KMS-11 (cell line): ENCODE results near the gene PRKCE.

Experiments
- H2AFZ ChIP-seq: fragments of 200-600 bp; sonication (generic); 2 replicates; pipeline ENCODE4 v1.6.1; 2016; ENCODE audit warnings: antibody characterized with exemption, mixed run types, low read depth
- H3K27ac ChIP-seq: fragments of 200-600 bp; sonication (generic); 2 replicates; pipeline ENCODE4 v1.6.1; 2016; ENCODE audit warnings: mild to moderate bottlenecking, mixed run types
- H3K27me3 ChIP-seq: fragments of 200-600 bp; sonication (generic); 2 replicates; pipeline ENCODE4 v1.6.1; 2017; ENCODE audit warnings: mild to moderate bottlenecking, low read depth, mixed run types, moderate library complexity; ENCODE audit not compliant: insufficient read depth
- H3K36me3 ChIP-seq: fragments of 200-600 bp; sonication (generic); 2 replicates; pipeline ENCODE4 v1.6.1; 2017; ENCODE audit warnings: mild to moderate bottlenecking, mixed run types; ENCODE audit not compliant: insufficient read depth
- H3K4me1 ChIP-seq: fragments of 200-600 bp; sonication (generic); 2 replicates; pipeline ENCODE4 v1.6.1; 2016; ENCODE audit warnings: mild to moderate bottlenecking, low read depth, mixed run types; ENCODE audit not compliant: poor library complexity, severe bottlenecking
- H3K4me2 ChIP-seq: fragments of 200-600 bp; sonication (generic); 2 replicates; pipeline ENCODE4 v1.7.0; 2016; ENCODE audit warnings: mild to moderate bottlenecking, mixed run types
- H3K4me3 ChIP-seq: fragments of 200-600 bp; sonication (generic); IDR thresholded peaks from 2 replicates; pipeline ENCODE4 v1.6.1; 2017; ENCODE audit warnings: low read depth, low read length, mixed read lengths; ENCODE audit not compliant: insufficient read depth
- H3K79me2 ChIP-seq: fragments of 200-600 bp; sonication (generic); 2 replicates; pipeline ENCODE4 v1.6.1; 2016; ENCODE audit warnings: low read depth, mixed run types; ENCODE audit not compliant: insufficient read depth
- H3K9ac ChIP-seq: fragments of 200-600 bp; sonication (generic); 2 replicates; pipeline ENCODE4 v1.6.1; 2016; ENCODE audit warnings: mild to moderate bottlenecking, mixed run types
- H4K20me1 ChIP-seq: fragments of 200-600 bp; sonication (generic); 2 replicates; pipeline ENCODE4 v1.6.1; 2016; ENCODE audit warnings: mild to moderate bottlenecking, mixed run types; ENCODE audit not compliant: insufficient read depth
- TF ChIP-seq, protein P1 (sequence below): fragments of 200-600 bp; sonication (generic); conservative IDR thresholded peaks from 2 replicates; pipeline ENCODE4 v1.6.1; 2017; ENCODE audit warnings: low read depth, mild to moderate bottlenecking, antibody characterized with exemption, low read length, moderate library complexity, mixed read lengths

PRKCE gene

GRCh38 chr2:45777996-45778719, 126.7 kb downstream of the PRKCE start:
- Histone ChIP-seq H3K27ac (no peak overlapping the region), H3K4me1 (no peaks in the 10 kb centered on the region), H4K20me1 (no peaks in the 10 kb centered on the region), H3K4me3 (no peak overlapping the region), H2AFZ (no peak overlapping the region), H3K36me3 (no peaks in the 10 kb centered on the region), H3K79me2 (no peaks in the 10 kb centered on the region), H3K27me3 (no peaks in the 10 kb centered on the region), H3K4me2 (no peak overlapping the region), H3K9ac (no peak overlapping the region)
- TF ChIP-seq, protein P1, sequence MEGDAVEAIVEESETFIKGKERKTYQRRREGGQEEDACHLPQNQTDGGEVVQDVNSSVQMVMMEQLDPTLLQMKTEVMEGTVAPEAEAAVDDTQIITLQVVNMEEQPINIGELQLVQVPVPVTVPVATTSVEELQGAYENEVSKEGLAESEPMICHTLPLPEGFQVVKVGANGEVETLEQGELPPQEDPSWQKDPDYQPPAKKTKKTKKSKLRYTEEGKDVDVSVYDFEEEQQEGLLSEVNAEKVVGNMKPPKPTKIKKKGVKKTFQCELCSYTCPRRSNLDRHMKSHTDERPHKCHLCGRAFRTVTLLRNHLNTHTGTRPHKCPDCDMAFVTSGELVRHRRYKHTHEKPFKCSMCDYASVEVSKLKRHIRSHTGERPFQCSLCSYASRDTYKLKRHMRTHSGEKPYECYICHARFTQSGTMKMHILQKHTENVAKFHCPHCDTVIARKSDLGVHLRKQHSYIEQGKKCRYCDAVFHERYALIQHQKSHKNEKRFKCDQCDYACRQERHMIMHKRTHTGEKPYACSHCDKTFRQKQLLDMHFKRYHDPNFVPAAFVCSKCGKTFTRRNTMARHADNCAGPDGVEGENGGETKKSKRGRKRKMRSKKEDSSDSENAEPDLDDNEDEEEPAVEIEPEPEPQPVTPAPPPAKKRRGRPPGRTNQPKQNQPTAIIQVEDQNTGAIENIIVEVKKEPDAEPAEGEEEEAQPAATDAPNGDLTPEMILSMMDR = no peak

DNA sequence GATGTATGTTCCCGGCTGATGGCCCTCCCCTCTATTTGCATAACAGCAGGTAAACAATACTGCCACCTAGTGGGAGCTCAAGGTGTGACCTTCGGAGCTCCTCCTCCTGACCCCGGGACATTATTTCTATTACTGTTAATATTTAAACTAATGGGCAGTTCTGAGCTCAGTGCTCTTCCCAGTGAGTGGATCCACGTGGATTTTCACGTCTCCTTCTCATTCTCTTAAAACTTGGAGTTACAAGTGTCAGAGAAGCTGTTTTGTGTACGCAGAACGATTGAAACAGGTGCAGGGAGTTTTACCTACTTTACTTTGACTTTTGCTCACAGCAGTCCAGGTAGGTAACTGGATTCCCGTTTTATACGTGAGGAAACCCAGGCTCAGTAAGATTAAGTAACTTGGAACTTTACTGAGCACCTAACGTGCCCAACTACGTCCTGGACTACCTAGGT, 127.3 kb downstream of the PRKCE start:
- H4K20me1 ChIP-seq = no peaks in the 10 kb centered on the region

DNA sequence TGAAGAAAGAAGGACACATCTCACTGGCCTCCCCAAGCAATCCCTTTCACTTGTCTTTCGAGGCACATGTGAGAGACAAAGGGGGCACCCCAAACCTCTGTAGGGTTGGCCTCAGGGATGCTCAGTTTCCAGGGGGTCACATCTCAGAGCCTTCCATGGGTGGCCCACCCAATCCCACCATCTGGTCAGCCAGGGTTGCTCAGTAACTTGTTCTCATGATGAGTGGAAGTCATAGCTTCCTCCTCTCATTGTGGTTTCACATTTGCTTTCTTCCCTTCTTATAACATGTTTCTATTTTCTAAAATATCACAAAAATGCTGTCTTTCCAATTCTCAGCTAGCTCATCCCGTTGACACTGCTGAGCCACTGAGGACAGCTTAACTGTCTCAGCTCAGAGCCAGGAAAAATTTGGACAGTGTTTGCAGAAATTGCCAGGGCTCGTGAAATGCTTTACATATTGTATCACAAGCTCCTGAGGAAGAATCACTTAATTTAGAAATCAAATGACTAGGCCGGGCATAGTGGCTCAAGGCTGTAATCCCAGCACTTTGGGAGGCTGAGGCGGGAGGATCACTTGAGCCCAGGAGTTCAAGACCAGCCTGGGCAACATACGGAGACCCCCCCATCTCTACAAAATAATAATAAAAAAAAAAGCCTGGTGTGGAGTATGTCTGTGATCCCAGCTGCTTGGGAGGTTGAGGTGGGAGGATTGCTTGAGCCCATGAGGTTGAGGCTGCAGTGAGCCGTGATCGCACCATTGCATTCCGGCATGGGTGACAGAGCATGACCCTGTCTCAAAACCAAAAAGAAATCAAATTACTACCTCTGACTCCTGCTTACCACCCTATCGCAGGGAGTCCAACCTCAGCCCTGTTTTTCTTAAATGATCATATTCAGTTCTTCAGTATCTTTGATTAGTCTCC, 129.3 kb downstream of the PRKCE start:
- Histone ChIP-seq H2AFZ (no peak overlapping the region), H3K36me3 (no peaks in the 10 kb centered on the region), H3K4me3 (no peak overlapping the region), H3K79me2 (no peaks in the 10 kb centered on the region), H4K20me1 (no peaks in the 10 kb centered on the region), H3K9ac (no peak overlapping the region), H3K27me3 (no peaks in the 10 kb centered on the region), H3K4me2 (no peak overlapping the region), H3K4me1 (no peaks in the 10 kb centered on the region), H3K27ac (no peak overlapping the region)
- TF ChIP-seq, protein P1 = no peak

More for the DNA sequence above, 127.3 kb downstream of the PRKCE start:
- TF ChIP-seq, protein P1 = peak; percentile 81
- H3K36me3 ChIP-seq = no peaks in the 10 kb centered on the region
- H3K79me2 ChIP-seq = no peaks in the 10 kb centered on the region
- H3K4me3 ChIP-seq = no peak overlapping the region
- H3K27ac ChIP-seq = no peak overlapping the region
- H3K4me1 ChIP-seq = no peaks in the 10 kb centered on the region
- no peak overlapping the region for H3K4me2 ChIP-seq
- no peaks in the 10 kb centered on the region for H3K27me3 ChIP-seq
- H2AFZ ChIP-seq = no peak overlapping the region
- H3K9ac ChIP-seq = no peak overlapping the region

GRCh38 chr2:45781464-45781811, 130.0 kb downstream of the PRKCE start:
- no peak overlapping the region for H3K4me3 ChIP-seq
- no peak overlapping the region for H3K9ac ChIP-seq
- TF ChIP-seq, protein P1 = no peak
- no peaks in the 10 kb centered on the region for H4K20me1 ChIP-seq
- H2AFZ ChIP-seq = no peak overlapping the region
- H3K79me2 ChIP-seq = no peaks in the 10 kb centered on the region
- no peak overlapping the region for H3K27ac ChIP-seq
- no peaks in the 10 kb centered on the region for H3K36me3 ChIP-seq
- H3K27me3 ChIP-seq = no peaks in the 10 kb centered on the region
- H3K4me1 ChIP-seq = no peaks in the 10 kb centered on the region
- H3K4me2 ChIP-seq = no peak overlapping the region
